ENCODE data around the gene WDR7.
A peak's percentile ranks its signal among the peaks of the same experiment; 100 is the strongest.

WDR7 gene

DNA sequence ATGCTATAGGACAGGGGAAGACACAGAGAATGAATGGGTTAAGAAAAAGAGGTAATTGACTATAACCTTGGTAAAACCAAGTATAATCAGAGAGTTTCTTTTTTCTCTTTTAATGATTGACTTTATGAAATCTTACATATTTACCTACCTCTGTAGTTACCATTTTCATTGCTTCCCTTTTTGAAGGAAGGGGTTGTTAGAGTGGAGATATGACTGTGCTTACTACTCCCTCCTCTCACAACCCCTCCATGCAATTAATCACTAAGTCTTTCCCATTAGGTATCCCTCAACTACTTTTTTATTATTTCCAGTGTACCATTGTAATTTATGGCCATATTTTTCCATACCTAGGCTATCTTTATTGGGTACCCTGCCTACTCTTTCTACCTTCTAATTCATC lies 71.4 kb downstream of the WDR7 start:
- no peak for DNase-seq (ENCODE audit: low spot score)

DNA sequence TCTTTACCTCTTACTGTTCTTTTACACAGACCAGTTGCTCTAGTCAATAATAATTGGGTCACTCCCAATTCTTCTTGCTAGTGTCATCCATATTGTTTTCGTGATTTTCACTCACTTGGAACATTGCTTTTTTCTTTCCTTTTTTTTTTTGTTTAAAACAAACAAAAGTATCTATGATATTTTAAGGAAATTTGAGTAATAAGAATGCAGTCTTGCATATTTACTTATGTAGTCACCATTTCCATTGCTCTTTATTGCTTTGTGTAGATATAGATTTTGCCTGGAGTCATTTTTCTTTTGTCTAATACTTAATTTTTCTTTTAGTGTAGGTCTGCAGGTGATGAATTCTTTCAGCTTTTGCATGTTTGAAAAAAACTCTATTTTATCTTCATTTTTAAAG lies 71.9 kb downstream of the WDR7 start:
- DNase-seq (ENCODE audit: low spot score), result no peak

DNA sequence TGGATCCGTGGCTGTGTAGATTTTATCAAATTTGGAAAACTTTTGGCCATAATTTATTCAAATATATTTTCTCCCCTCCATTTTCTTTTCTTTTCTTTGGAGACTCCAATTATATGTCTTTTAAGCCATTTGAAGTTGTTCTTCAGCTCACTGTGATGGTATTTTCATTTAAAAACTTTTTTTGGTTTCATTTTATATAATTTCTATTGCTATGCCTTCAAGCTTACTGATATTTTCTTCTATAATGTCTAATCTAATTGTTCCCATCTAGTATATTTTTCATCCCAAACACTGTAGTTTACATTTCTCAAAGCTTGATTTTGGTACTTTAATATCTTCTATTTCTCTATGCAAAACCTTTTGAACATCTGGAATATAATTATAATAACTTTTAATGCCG lies 72.5 kb downstream of the WDR7 start:
- no peak for DNase-seq (ENCODE audit: low spot score)

DNA sequence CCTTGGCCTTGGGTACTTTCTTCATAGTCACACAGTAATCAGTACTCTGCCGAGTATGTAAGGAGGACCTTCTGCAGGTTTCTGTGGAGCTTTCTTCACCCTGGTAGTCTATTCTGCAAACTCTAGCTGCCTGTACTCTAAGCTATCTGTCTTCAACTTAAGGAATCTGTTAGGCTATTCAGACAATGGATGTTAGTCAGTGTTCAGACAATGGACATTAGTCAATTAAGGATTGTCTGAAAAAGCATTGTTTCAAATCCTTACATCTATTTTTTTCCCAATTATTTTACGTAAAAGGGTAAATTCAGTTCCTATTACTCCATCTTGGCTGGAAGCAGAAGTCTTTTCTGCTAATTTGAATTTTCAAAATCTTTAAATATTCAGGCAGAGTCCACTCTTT lies 75.7 kb downstream of the WDR7 start:
- no peak for DNase-seq (ENCODE audit: low spot score)

DNA sequence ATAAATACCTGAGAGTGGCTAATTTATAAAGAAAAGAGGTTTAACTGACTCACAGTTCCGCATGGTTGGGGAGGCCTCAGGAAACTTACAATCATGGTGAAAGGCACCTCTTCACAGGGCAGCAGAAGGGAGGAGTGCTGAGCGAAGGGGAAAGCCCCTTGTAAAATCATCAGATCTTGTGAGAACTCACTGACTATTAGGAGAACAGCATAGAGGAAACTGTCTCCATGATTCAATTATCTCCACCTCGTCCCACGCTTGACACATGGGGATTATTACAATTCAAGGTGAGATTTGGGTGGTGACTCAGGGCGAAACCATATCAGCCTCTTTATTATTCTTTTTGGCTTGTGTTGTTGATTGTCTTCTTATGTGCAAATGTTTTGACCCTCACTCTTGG lies 76.2 kb downstream of the WDR7 start:
- DNase-seq (ENCODE audit: low spot score), result no peak

DNA sequence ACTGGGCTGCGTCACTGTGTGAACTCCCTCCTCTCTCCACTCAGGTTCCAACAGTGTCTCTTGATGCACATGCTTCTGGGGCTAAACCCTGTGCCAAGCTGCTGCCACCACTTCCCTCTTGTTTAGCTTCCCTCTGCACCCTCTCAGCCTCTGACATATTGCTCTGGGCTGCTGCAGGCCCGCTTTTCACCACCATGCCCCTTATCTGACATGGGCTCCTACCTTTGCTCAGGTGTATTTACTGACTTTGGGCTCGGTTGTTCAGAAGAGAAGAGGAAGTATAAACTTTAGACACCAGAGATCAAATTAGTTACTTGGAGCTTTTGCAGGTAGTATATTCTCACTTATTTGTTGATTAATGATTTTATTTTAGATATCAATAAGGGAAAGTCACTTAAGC lies 77.6 kb downstream of the WDR7 start:
- no peak for DNase-seq (ENCODE audit: low spot score)

DNA sequence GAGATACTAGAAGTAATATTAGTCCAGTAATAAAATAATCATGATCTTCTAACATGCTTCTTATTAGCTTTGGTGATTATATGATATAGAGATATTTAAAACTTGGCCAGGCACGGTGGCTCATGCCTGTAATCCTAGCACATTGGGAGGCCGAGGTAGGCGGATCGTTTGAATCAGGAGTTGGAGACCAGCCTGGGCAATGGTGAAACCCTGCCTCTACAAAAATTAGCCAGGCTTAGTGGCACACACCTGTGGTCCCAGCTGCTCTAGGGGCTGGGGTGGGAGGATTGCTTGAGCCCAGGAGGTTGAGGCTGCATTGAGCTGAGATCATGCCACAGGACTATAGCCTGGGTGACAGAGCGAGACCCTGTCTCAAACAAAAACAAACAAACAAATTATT lies 87.0 kb downstream of the WDR7 start:
- DNase-seq (ENCODE audit: low spot score), result no peak

DNA sequence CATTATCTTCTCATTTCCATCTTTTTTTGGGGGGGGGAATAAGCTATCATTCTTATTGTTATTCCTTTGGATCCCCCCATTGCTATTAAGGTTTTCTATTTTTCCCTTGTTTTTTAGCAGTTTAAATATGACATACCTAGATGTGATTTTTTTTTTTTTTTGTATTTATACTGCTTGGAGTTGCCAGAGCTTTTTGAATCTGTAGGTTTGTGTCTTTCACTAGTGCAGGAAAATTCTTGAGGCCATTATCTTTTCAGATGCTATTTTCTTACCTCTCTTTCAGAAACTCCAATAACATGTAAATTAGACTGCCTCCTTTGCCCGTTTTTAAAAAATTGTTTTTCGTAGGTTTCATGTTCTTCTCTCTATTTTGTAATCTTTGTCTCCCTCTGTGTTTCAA lies 88.6 kb downstream of the WDR7 start:
- no peak for DNase-seq (ENCODE audit: low spot score)

DNA sequence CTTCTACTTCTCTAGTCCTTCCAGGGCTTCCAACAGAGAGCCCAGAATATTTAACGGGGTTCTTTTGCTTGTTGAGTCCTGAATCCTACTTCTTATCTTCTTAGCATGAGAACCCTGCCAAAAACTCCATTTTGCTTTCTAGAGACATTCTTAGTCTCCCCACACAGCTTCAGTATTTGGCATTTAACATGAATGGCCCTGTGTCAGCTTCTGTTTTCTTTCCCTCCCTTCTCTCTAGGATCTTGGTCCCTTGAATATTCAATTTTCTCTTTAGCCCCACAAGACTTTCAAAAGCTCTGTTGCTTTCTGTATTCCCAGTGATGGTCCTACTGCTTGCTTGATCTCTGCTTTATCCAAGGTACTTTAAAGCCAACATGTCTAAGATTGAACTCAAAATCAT lies 89.5 kb downstream of the WDR7 start:
- DNase-seq (ENCODE audit: low spot score), result no peak

DNA sequence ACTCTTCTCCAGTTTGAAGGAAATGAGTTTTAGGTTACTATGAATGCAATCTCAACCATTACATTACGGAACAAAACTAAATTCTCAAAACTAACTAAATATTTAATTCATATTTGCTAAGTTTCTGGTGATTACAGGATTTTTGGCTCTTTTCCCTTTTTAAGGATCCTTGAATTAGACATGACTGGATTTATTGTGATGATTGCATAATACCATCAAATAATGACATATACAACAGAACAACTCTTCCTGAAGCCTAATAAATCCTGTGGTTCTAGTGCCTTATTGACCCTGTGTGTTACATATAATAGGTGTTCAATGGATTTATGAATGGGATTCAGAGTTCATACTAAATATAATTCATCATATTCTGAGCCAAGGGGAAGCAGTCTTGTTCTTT lies 90.5 kb downstream of the WDR7 start:
- DNase-seq (ENCODE audit: low spot score), result no peak

DNA sequence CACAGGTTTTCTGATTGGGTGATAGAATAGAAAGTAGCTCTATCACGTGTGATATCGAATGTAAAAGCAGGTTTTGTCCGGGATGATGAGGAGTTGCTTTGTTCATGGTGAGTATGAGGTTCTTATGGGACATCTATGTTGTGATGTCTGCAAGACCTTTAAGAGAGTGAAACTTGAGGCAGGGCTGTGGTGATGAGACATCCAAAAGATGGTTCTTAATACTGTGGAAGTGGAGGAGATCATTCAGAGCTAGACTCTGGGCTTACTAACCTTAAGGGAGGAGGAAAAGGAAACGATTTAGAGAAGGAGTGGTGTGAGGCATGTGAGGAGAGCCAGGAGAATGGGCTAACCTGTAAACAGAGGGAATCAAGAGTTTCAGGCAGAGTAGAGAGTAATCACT lies 92.0 kb downstream of the WDR7 start:
- no peak for DNase-seq (ENCODE audit: low spot score)

DNA sequence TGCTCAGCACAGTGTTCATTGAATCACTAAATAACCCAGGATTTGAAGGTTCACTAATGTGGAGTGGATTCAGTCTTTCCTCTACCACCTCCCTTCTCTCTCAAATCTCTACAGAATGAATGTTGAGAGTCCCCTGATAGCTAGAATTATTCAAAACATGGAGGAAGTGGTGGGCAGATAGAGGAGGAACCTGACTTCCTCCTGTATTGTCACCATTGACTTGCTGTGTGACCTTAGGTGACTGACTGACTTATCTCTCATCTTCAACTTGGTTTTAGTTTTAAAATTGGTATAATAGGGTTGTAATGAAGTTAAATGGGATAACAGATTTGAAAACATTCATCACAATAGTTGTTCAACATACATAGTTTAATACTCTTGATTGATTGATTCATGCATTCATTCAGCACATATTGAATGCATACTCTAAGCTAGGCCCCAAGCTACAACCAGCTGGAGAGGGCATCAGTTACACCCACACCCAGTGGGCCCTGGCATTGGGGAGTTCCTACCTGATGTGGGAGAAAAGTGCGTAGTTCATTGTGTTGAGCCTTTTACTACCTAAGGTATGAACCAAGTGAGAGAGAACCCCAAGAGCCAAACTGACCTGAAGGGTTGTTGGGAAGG lies 96.0 kb downstream of the WDR7 start:
- peak; percentile 19 for DNase-seq (ENCODE audit: low spot score)

DNA sequence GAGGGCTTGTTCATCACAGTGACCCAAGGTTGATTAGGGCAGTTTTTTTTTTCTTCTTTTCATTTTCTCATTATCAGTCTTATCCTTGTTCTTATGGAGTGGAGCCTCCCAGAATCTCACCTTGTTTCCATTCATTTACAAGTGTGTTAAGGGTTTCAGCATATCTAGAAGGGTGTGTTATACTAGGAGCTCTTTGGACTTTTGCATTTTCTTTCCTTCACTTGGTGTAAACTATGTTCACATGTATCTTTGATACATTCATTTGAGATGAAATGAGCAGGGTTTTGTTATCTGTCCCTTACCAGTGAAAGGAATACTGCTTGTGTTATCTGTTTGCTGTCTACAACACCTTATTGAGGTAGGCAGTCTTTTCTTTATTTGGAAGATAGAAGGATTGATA lies 96.7 kb downstream of the WDR7 start:
- DNase-seq (ENCODE audit: low spot score), result no peak

DNA sequence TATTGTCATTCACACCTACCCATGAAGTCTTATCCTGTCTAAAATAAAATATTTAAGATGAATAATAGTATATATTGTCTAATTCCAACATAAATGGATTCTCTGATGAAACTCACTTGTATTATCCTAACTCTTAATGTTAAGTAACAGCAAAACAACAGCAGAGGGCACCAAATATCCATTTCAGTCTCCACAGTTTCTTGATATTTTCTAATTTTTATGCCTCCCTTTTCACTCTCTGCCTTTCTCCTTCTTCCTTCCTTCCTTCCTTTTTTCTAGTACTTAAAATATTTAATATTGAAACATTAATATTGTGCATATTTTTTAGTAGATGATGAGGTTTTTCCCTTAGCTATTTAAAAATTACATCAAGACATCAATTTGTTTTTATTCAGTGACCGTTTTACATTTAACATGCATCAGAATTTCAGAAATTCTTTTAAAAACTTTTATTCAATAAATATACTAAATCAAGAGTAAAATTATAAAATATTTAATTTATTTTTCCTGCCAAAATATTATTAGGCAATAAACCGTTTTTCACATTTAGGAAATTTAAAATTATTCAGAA lies 97.6 kb downstream of the WDR7 start:
- DNase-seq (ENCODE audit: low spot score), result peak; percentile 12

DNA sequence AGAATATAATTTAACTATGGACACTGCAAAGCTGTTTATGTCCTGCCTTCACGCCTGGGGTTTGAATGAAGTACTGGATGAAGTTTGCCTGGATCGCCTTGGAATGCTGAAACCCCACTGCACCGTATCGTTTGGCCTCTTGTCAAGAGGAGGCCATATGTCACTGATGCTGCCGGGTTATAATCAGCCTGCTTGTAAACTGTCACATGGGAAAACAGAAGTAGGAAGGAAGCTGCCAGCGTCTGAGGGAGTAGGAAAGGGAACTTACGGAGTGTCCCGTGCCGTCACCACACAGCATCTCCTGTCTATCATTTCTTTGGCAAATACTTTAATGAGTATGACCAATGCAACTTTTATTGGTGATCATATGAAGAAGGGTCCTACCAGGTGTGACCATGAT lies 105.8 kb downstream of the WDR7 start:
- DNase-seq (ENCODE audit: low spot score), result no peak

DNA sequence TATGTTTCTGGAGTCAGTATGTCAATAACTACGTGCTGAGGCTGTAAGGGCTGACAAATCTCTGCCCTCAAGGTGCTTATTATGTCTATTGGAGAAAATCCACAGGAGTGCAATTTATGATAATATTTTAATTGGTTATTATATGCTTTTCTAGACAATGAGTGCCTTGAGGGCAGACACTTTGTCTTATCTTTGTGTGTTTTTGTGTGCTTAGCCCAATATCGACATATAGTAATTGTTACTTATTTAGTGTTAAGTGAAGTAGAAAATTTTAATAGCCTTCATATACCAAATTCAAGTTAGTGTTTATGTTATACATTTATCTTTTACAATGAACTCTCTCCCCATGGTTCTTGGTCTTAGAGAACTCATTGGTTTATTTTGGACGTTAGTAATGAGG lies 118.9 kb downstream of the WDR7 start:
- DNase-seq (ENCODE audit: low spot score), result no peak

DNA sequence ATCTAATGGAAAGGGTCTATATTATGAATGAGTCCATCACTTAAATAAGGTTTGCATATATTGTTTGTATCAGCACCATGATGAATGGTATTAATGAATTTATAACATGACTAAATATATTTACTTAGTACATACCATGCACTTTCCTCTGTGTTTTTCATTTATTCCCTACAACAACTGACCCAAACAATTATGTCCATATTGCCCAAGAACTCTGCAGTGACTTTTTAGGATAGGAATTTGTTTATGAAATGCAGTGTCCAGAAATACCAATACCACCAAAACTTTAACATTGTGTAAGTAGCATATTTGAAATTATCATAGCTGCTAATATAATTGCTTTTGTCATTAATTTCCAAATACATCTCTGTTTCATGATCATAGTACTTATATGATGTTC lies 119.7 kb downstream of the WDR7 start:
- DNase-seq (ENCODE audit: low spot score), result no peak

DNA sequence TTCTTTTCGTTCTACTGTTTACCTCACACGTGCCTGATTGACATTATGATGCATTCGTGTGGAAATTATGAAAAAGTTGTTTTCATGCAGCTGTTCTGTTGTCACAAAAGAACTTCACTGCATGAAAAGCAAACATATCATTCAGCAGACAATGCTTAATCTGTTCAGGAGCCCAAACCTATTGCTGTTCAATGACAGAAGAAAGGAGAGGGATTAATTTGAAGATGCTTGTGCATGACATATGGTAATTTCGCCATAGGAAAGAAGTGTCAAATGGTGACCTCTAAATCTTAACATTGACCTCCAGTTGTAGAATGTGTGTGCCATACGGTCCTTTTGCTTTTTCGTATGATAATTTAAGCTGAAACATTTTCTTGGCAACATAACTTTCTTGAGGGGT lies 124.5 kb downstream of the WDR7 start:
- DNase-seq (ENCODE audit: low spot score), result no peak

DNA sequence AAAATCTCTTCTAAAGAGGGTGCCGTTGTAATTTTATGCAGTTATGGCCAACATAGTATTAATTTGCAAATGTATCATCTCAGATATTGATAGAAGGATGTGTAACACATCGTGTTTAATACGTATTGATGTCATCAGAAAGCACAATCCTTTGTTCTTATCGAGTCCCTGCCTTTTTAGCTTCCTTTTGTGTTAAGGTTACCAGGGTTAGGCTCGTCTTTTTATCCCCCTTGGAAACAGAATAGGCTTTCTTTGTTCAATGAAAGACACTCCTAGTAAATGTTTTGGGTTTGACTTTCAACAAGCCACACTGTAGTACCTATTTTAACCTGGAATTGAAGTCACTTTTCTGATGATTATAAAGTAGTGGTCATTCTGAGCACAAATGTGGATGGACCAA lies 136.2 kb downstream of the WDR7 start:
- no peak for DNase-seq (ENCODE audit: low spot score)

DNA sequence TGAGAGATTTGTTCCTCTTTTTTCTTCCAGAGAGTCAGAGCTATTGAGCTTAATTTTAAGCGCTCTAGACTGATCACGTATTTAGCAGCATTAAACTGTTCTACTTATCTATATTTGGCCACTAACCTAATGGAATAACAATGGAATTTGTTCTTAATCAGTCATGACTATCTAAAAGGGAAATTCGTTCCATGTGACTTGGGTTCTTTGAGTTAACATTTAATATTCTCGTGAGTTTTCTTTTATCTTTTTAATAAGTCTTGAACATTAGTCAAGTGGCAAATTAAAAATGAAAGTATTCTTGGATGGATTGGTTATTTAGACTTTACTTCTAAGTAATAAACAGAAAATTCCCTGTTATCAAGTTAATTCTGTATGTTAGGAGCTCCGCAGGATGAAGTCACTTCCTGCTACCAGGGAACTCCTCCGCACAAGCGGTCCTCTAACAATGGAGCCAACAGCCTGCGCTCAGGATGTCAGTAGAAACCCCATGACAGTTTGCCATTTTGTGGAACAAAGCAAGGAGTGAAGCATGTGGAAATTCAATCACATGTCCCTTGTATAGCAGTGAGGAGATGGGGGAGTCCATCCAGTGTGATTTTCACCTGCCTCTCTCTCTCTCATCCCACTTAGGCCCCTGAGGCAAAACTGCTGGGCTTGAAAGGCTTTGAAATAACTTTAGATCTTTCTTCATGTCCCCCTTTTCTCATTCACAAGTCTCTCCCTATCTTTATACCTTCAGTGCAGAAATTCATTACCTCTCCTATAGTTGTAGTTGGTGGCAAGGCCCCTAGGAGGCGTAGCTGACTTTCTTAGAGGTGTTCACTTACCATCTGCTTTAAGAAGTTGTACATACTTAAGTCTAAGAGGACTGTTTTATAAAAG lies 138.1 kb downstream of the WDR7 start:
- DNase-seq (ENCODE audit: low spot score), result peak; percentile 18

DNA sequence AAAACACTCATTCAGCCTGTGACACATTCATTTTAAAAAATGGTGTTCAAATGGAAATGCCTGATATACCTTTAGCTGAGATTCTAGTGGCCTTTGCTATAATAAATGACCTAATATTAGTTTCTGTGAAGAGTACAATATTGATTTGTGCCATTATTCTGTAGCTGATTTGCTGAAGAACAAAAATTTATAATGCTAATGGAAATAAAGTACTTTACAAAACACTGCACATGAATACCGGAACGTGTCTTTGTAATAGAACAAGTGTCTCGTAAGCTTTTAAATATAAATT lies 138.7 kb downstream of the WDR7 start:
- no peak for DNase-seq (ENCODE audit: low spot score)

DNA sequence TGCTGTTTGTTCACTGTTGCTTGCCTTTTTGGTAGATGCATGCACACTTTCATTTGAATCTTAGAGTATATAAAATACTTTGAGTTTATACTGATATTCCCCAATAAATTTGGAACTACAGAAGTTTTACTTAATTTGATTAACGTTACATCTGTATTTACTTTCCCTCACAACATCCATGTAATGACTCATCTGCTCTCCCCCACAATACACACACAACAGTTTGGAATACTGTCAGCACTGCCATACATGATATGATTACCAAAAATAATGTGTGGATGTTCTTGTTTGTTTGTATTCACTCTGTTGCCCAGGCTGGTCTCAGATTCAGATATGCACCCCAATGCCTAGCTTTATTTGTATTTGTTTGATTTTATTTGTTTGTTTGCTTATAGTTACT lies 144.2 kb downstream of the WDR7 start:
- DNase-seq (ENCODE audit: low spot score), result no peak

DNA sequence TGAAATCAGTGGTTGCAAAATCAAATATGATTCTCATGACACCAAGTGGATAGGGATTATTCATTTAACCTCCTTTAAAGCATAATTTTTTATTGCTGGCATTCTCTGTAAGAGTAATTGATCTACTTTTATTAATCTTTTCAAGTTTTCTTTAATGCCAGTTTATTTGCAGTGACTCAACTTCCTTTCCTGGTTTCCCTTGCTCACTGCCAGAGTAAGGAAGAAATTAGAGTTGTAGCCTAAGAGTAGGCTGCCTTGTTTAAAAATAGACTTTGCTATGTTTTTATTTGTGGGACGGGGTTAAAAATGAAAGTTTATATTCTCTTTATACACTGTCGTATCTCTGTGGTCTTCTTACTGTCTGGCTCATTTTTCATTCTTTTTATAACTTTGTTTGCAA lies 148.6 kb downstream of the WDR7 start:
- DNase-seq (ENCODE audit: low spot score), result no peak

DNA sequence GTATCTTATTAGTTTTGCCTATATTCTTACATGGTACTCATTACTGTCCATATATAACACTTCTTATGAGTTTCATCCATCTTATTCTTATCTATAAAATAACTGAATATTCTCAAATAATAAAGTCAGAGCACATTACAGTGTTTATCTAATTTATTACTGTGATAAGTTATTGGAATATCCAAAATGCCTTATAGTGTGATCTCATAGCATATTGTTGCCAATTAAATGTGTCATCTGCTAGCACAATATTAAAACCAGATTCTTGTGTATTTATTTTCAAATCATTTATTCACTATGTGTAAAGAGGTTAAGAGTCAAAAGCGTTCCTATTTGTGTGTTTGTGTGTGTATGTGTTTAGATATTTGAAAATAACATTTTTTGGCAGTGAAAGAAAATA lies 151.9 kb downstream of the WDR7 start:
- no peak for DNase-seq (ENCODE audit: low spot score)
